GM23338 (cell line): ENCODE measurements around the gene EVL. TPM values are rescaled to one million over a fixed set of nuclear protein-coding genes. Genes with fewer than 3 reads are reported as not detected.
A peak's percentile ranks its signal among the peaks of the same experiment; 100 is the strongest.

Source experiments
- ATAC-seq: fragments of 200-7000 bp; cut with Tn5 transposase; 3 replicates; pipeline ENCODE4 v1.9.1; 2020
- DNase-seq: peaks from one replicate; pipeline ENCODE4 v3.0.0-alpha.2; 2015; ENCODE audit warnings: low spot score
- H2AFZ ChIP-seq: fragments of 200-600 bp; sonication (generic); 2 replicates; pipeline ENCODE4 v1.8.0; 2016; ENCODE audit warnings: antibody characterized with exemption, mild to moderate bottlenecking, moderate library complexity
- H3F3A ChIP-seq: fragments of 200-600 bp; sonication (generic); replicated peaks from 2 replicates; pipeline ENCODE4 v1.8.0; 2017; ENCODE audit warnings: antibody characterized with exemption, mixed run types, low read depth
- H3K27ac ChIP-seq: fragments of 200-600 bp; sonication (generic); 2 replicates; pipeline ENCODE4 v1.6.1; 2016; ENCODE audit warnings: low read depth
- H3K27me3 ChIP-seq: fragments of 200-600 bp; sonication (generic); 2 replicates; pipeline ENCODE4 v1.8.0; 2016; ENCODE audit warnings: mild to moderate bottlenecking, mixed run types, moderate library complexity; ENCODE audit not compliant: insufficient read depth
- H3K36me3 ChIP-seq: fragments of 200-600 bp; sonication (generic); 2 replicates; pipeline ENCODE4 v1.8.0; 2016; ENCODE audit warnings: mild to moderate bottlenecking; ENCODE audit not compliant: insufficient read depth
- H3K4me1 ChIP-seq: fragments of 200-600 bp; sonication (generic); 2 replicates; pipeline ENCODE4 v1.8.0; 2016; ENCODE audit warnings: mild to moderate bottlenecking, moderate library complexity; ENCODE audit not compliant: insufficient read depth
- H3K4me2 ChIP-seq: fragments of 200-600 bp; sonication (generic); 2 replicates; pipeline ENCODE4 v1.7.1; 2017; ENCODE audit warnings: mixed run types
- H3K4me3 ChIP-seq: fragments of 200-600 bp; sonication (generic); 2 replicates; pipeline ENCODE4 v1.6.1; 2016; ENCODE audit warnings: mixed run types
- H3K79me2 ChIP-seq: fragments of 200-600 bp; sonication (generic); replicated peaks from 2 replicates; pipeline ENCODE4 v1.8.0; 2017; ENCODE audit warnings: mild to moderate bottlenecking; ENCODE audit not compliant: insufficient read depth
- H3K9me2 ChIP-seq: fragments of 200-600 bp; sonication (generic); 2 replicates; pipeline ENCODE4 v1.8.0; 2017; ENCODE audit not compliant: insufficient read depth
- H4K20me1 ChIP-seq: fragments of 200-600 bp; sonication (generic); replicated peaks from 2 replicates; pipeline ENCODE4 v1.8.0; 2017; ENCODE audit warnings: mild to moderate bottlenecking; ENCODE audit not compliant: insufficient read depth
- H3K27ac Mint-ChIP-seq: 2 replicates; pipeline ENCODE4 v1.8.0; 2020; ENCODE audit warnings: inconsistent platforms, mild to moderate bottlenecking, moderate library complexity, mixed read lengths
- H3K27me3 Mint-ChIP-seq: 3 replicates; pipeline ENCODE4 v1.8.0; 2022; ENCODE audit warnings: low read depth, mild to moderate bottlenecking, moderate library complexity, mixed read lengths, inconsistent platforms; ENCODE audit not compliant: insufficient read depth, poor library complexity
- H3K36me3 Mint-ChIP-seq: 3 replicates; pipeline ENCODE4 v1.8.0; 2021; ENCODE audit warnings: low read depth, mild to moderate bottlenecking, inconsistent platforms, moderate library complexity, mixed read lengths
- H3K4me1 Mint-ChIP-seq: 3 replicates; pipeline ENCODE4 v1.8.0; 2020; ENCODE audit warnings: mild to moderate bottlenecking, inconsistent platforms, mixed read lengths
- H3K4me3 Mint-ChIP-seq: 3 replicates; pipeline ENCODE4 v1.8.0; 2021; ENCODE audit warnings: moderate library complexity, mild to moderate bottlenecking, inconsistent platforms, mixed read lengths
- H3K9me3 Mint-ChIP-seq: 3 replicates; pipeline ENCODE4 v1.8.0; 2020; ENCODE audit warnings: moderate library complexity, mild to moderate bottlenecking, inconsistent platforms, mixed read lengths
- CREB1 ChIP-seq: fragments of 250-450 bp; sonication (Bioruptor Pico); IDR thresholded peaks from 2 replicates; pipeline ENCODE4 v1.5.0; 2020; ENCODE audit warnings: low read depth, mild to moderate bottlenecking, moderate library complexity
- EZH2phosphoT487 ChIP-seq: fragments of 200-600 bp; sonication (generic); IDR thresholded peaks from one replicate; pipeline ENCODE4 v1.8.1; 2018; ENCODE audit warnings: antibody characterized with exemption; ENCODE audit not compliant: unreplicated experiment
- JUNB ChIP-seq: IDR thresholded peaks from one replicate; pipeline ENCODE4 v1.6.1; 2016; ENCODE audit warnings: antibody characterized with exemption; ENCODE audit not compliant: unreplicated experiment
- NANOG ChIP-seq: IDR thresholded peaks from 2 replicates; pipeline ENCODE4 v1.6.1; 2016; ENCODE audit warnings: antibody characterized with exemption, borderline replicate concordance
- POLR2AphosphoS5 ChIP-seq: IDR thresholded peaks from 2 replicates; pipeline ENCODE4 v1.6.1; 2016; ENCODE audit warnings: antibody characterized with exemption, low read depth
- STAT1 ChIP-seq: IDR thresholded peaks from one replicate; pipeline ENCODE4 v1.6.1; 2016; ENCODE audit warnings: antibody characterized with exemption; ENCODE audit not compliant: unreplicated experiment
- ZNF114 ChIP-seq: fragments of 250-450 bp; sonication (Bioruptor Pico); IDR thresholded peaks from 2 replicates; pipeline ENCODE4 v1.5.0; 2020; ENCODE audit warnings: mild to moderate bottlenecking, moderate library complexity
- long read RNA-seq: library from polyadenylated mRNA; unstranded; transcript quantifications from one replicate; pipeline ENCODE4 v2.0.0, GENCODE V29; 2020; ENCODE audit not compliant: unreplicated experiment
- polyA plus RNA-seq: library from polyadenylated mRNA; unstranded; fragments of >200 nt; fragmentation: Nextera tagmentation; extraction: Ambion mirVana; gene quantifications from 2 replicates; pipeline ENCODE4 v1.2.1, GENCODE V29; 2016
- total RNA-seq: library from RNA; depleted of rRNA; stranded (reverse); fragments of >200 nt; shearing (Covaris generic); gene quantifications from 2 replicates; pipeline ENCODE4 v1.2.3, GENCODE V29; 2014; rRNA removed
- TF ChIP-seq, protein P1 (sequence below), 2 experiments: fragments of 200-600 bp in 1 of 2; sonication (generic) in 1 of 2; conservative IDR thresholded peaks; 2 replicates each; pipeline versions ENCODE4 v1.5.1 to v1.6.1; 2016 to 2017; ENCODE audit warnings: antibody characterized with exemption in 2 of 2, low read depth in 2 of 2, mild to moderate bottlenecking in 2 of 2, moderate library complexity in 1 of 2
- TF ChIP-seq, protein P2 (sequence below): fragments of 250-450 bp; sonication (Bioruptor Pico); IDR thresholded peaks from 2 replicates; pipeline ENCODE4 v1.5.0; 2020; ENCODE audit warnings: mild to moderate bottlenecking, moderate library complexity
- TF ChIP-seq, protein P3 (sequence below): IDR thresholded peaks from one replicate; pipeline ENCODE4 v1.6.1; 2018; ENCODE audit warnings: antibody characterized with exemption; ENCODE audit not compliant: unreplicated experiment
- TF ChIP-seq, protein P4 (sequence below): IDR thresholded peaks from 2 replicates; pipeline ENCODE4 v1.6.1; 2016; ENCODE audit warnings: antibody characterized with exemption

EVL gene, protein sequence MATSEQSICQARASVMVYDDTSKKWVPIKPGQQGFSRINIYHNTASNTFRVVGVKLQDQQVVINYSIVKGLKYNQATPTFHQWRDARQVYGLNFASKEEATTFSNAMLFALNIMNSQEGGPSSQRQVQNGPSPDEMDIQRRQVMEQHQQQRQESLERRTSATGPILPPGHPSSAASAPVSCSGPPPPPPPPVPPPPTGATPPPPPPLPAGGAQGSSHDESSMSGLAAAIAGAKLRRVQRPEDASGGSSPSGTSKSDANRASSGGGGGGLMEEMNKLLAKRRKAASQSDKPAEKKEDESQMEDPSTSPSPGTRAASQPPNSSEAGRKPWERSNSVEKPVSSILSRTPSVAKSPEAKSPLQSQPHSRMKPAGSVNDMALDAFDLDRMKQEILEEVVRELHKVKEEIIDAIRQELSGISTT
- total RNA-seq (43.9 and 50.5 TPM in 2 replicates), polyA plus RNA-seq (28.2 and 36.7 TPM in 2 replicates)
- long read RNA-seq, partial matches to known transcripts = 1 of 2 reads
- long read RNA-seq, other reads (novel, unspliced or antisense) = 1 of 2 reads

DNA sequence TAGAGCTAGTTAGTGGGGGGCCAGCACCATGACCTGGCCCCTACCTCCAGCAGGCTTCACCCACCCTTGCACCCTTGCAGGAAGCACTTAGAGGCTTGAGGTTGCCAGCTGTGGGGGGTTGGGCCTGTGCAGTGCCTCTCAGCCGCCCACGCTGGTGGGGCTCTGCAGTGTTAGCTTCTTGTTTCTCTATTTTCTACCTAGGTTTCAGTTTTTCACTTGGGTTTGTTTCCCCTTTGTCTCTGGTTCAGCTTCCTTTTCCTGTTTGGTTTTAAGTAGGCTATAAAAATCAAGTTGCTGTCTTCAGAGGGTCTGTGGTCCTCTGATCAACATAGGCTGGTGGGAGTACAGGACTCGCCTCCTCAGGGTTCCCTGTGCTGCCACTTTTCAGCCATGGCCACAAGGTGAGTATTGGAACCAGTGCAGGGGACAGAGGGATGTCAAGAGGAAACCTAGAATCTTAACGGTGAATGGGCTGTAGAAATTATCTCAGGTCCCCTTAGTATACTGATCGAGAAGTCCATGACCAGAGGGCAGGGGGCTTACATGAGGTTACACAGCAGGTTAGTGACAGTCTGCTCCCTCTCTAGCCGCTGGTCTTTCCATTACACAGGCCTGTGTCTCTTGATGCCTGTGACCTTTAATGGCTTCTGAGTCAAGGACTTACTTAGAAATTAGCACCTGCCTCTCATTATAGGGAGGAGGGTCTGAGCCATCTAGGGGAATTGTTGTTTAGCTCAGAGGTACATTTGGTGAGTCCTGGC lies at the start of gene EVL:
Gene EVL, plus strand, starts transcription at position 312 of the 761 bp plus-strand sequence. Its CDS starts 79 bp downstream, at position 391.
- Mint-ChIP-seq H3K27ac (no peak within 1 kb of the TSS), H3K4me1 (peaks cover 10% of the 10 kb centered on the region), H3K36me3 (no peaks in the 10 kb centered on the region; the same call in 2 of the 3 replicates), H3K9me3 (no peaks in the 10 kb centered on the region), H3K4me3 (no peak within 1 kb of the TSS), H3K27me3 (peaks cover 4% of the 10 kb centered on the region)
- no peaks in the 10 kb centered on the region for H3K4me1 ChIP-seq
- H3F3A ChIP-seq = no peaks in the 10 kb centered on the region
- H2AFZ ChIP-seq = no peak within 1 kb of the TSS
- no peak within 1 kb of the TSS for H3K4me3 ChIP-seq
- ATAC-seq (peak; percentile 27), DNase-seq (no peak)
- no peak for TF ChIP-seq CREB1 (CRISPR knock-in tag)
- TF ChIP-seq ZNF114 (CRISPR knock-in tag) = no peak
- no peak for TF ChIP-seq NANOG
- TF ChIP-seq, protein P1, sequence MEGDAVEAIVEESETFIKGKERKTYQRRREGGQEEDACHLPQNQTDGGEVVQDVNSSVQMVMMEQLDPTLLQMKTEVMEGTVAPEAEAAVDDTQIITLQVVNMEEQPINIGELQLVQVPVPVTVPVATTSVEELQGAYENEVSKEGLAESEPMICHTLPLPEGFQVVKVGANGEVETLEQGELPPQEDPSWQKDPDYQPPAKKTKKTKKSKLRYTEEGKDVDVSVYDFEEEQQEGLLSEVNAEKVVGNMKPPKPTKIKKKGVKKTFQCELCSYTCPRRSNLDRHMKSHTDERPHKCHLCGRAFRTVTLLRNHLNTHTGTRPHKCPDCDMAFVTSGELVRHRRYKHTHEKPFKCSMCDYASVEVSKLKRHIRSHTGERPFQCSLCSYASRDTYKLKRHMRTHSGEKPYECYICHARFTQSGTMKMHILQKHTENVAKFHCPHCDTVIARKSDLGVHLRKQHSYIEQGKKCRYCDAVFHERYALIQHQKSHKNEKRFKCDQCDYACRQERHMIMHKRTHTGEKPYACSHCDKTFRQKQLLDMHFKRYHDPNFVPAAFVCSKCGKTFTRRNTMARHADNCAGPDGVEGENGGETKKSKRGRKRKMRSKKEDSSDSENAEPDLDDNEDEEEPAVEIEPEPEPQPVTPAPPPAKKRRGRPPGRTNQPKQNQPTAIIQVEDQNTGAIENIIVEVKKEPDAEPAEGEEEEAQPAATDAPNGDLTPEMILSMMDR (conservative IDR thresholded peaks at IDR 0.05; ENCODE audit: low read depth in 2 of 2) = no peak
- TF ChIP-seq, protein P2, sequence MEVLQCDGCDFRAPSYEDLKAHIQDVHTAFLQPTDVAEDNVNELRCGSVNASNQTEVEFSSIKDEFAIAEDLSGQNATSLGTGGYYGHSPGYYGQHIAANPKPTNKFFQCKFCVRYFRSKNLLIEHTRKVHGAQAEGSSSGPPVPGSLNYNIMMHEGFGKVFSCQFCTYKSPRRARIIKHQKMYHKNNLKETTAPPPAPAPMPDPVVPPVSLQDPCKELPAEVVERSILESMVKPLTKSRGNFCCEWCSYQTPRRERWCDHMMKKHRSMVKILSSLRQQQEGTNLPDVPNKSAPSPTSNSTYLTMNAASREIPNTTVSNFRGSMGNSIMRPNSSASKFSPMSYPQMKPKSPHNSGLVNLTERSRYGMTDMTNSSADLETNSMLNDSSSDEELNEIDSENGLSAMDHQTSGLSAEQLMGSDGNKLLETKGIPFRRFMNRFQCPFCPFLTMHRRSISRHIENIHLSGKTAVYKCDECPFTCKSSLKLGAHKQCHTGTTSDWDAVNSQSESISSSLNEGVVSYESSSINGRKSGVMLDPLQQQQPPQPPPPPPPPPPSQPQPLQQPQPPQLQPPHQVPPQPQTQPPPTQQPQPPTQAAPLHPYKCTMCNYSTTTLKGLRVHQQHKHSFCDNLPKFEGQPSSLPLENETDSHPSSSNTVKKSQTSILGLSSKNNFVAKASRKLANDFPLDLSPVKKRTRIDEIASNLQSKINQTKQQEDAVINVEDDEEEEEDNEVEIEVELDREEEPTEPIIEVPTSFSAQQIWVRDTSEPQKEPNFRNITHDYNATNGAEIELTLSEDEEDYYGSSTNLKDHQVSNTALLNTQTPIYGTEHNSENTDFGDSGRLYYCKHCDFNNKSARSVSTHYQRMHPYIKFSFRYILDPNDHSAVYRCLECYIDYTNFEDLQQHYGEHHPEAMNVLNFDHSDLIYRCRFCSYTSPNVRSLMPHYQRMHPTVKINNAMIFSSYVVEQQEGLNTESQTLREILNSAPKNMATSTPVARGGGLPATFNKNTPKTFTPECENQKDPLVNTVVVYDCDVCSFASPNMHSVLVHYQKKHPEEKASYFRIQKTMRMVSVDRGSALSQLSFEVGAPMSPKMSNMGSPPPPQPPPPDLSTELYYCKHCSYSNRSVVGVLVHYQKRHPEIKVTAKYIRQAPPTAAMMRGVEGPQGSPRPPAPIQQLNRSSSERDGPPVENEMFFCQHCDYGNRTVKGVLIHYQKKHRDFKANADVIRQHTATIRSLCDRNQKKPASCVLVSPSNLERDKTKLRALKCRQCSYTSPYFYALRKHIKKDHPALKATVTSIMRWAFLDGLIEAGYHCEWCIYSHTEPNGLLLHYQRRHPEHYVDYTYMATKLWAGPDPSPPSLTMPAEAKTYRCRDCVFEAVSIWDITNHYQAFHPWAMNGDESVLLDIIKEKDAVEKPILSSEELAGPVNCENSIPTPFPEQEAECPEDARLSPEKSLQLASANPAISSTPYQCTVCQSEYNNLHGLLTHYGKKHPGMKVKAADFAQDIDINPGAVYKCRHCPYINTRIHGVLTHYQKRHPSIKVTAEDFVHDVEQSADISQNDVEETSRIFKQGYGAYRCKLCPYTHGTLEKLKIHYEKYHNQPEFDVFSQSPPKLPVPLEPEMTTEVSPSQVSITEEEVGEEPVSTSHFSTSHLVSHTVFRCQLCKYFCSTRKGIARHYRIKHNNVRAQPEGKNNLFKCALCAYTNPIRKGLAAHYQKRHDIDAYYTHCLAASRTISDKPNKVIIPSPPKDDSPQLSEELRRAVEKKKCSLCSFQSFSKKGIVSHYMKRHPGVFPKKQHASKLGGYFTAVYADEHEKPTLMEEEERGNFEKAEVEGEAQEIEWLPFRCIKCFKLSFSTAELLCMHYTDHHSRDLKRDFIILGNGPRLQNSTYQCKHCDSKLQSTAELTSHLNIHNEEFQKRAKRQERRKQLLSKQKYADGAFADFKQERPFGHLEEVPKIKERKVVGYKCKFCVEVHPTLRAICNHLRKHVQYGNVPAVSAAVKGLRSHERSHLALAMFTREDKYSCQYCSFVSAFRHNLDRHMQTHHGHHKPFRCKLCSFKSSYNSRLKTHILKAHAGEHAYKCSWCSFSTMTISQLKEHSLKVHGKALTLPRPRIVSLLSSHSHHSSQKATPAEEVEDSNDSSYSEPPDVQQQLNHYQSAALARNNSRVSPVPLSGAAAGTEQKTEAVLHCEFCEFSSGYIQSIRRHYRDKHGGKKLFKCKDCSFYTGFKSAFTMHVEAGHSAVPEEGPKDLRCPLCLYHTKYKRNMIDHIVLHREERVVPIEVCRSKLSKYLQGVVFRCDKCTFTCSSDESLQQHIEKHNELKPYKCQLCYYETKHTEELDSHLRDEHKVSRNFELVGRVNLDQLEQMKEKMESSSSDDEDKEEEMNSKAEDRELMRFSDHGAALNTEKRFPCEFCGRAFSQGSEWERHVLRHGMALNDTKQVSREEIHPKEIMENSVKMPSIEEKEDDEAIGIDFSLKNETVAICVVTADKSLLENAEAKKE (CRISPR knock-in tag) = no peak
- no peak for TF ChIP-seq STAT1
- TF ChIP-seq, protein P3, sequence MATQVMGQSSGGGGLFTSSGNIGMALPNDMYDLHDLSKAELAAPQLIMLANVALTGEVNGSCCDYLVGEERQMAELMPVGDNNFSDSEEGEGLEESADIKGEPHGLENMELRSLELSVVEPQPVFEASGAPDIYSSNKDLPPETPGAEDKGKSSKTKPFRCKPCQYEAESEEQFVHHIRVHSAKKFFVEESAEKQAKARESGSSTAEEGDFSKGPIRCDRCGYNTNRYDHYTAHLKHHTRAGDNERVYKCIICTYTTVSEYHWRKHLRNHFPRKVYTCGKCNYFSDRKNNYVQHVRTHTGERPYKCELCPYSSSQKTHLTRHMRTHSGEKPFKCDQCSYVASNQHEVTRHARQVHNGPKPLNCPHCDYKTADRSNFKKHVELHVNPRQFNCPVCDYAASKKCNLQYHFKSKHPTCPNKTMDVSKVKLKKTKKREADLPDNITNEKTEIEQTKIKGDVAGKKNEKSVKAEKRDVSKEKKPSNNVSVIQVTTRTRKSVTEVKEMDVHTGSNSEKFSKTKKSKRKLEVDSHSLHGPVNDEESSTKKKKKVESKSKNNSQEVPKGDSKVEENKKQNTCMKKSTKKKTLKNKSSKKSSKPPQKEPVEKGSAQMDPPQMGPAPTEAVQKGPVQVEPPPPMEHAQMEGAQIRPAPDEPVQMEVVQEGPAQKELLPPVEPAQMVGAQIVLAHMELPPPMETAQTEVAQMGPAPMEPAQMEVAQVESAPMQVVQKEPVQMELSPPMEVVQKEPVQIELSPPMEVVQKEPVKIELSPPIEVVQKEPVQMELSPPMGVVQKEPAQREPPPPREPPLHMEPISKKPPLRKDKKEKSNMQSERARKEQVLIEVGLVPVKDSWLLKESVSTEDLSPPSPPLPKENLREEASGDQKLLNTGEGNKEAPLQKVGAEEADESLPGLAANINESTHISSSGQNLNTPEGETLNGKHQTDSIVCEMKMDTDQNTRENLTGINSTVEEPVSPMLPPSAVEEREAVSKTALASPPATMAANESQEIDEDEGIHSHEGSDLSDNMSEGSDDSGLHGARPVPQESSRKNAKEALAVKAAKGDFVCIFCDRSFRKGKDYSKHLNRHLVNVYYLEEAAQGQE = no peak
- no peak for TF ChIP-seq JUNB
- TF ChIP-seq, protein P4, sequence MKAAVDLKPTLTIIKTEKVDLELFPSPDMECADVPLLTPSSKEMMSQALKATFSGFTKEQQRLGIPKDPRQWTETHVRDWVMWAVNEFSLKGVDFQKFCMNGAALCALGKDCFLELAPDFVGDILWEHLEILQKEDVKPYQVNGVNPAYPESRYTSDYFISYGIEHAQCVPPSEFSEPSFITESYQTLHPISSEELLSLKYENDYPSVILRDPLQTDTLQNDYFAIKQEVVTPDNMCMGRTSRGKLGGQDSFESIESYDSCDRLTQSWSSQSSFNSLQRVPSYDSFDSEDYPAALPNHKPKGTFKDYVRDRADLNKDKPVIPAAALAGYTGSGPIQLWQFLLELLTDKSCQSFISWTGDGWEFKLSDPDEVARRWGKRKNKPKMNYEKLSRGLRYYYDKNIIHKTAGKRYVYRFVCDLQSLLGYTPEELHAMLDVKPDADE = no peak
- no peak for TF ChIP-seq EZH2phosphoT487
- no peak for TF ChIP-seq POLR2AphosphoS5
- no peaks in the 10 kb centered on the region for H3K27me3 ChIP-seq
- no peak within 1 kb of the TSS for H3K4me2 ChIP-seq
- H4K20me1 ChIP-seq = peaks cover 5% of the 10 kb centered on the region
- H3K79me2 ChIP-seq = no peaks in the 10 kb centered on the region; the same call in 1 of the 2 replicates
- H3K9me2 ChIP-seq = no peaks in the 10 kb centered on the region
- H3K36me3 ChIP-seq = no peaks in the 10 kb centered on the region
- H3K27ac ChIP-seq = no peak within 1 kb of the TSS; the same call in 1 of the 2 replicates
